H1 (cell line): ENCODE results near the gene MIA2. TPM values are rescaled to one million over a fixed set of nuclear protein-coding genes. Genes with fewer than 3 reads are reported as not detected.

Source experiments
- CTCF ChIA-PET: fragments of 300-600 bp; sonication (Branson Sonifier 250); formaldehyde crosslinking; loops from one replicate; lab custom pipeline; 2021; ENCODE audit not compliant: partially characterized antibody; lab: Charles Lee
- POLR2A ChIA-PET: fragments of 300-600 bp; sonication (Branson Sonifier 250); formaldehyde crosslinking; loops from one replicate; lab custom pipeline; 2021; ENCODE audit warnings: inconsistent platforms; ENCODE audit not compliant: partially characterized antibody; lab: Charles Lee
- DNase-seq, 2 experiments: peaks; one replicate each; pipeline versions ENCODE4 v3.0.0 to v3.0.0-alpha.2; 2010 to 2022; ENCODE audit warnings: low spot score in 2 of 2, low read depth in 1 of 2, mixed read lengths in 1 of 2
- FAIRE-seq: peaks from 2 replicates; lab custom pipeline; 2011; peaks lifted over from hg19 to GRCh38; lab: Jason Lieb, UNC
- H2AFZ ChIP-seq: 2 replicates; pipeline ENCODE4 v1.8.1; 2012; ENCODE audit warnings: low read length, inconsistent platforms
- H2AK5ac ChIP-seq: 2 replicates; pipeline ENCODE4 v1.6.1; 2013; ENCODE audit warnings: low read depth, low read length
- H2BK120ac ChIP-seq: replicated peaks from 2 replicates; pipeline ENCODE3; 2013; ENCODE audit warnings: low read depth, low read length, inconsistent platforms
- H2BK12ac ChIP-seq: 2 replicates; pipeline ENCODE4 v1.6.1; 2013; ENCODE audit warnings: low read depth, low read length
- H2BK15ac ChIP-seq: 2 replicates; pipeline ENCODE4 v1.6.1; 2013; ENCODE audit warnings: low read length
- H2BK20ac ChIP-seq: 2 replicates; pipeline ENCODE4 v1.6.1; 2013; ENCODE audit warnings: low read length
- H2BK5ac ChIP-seq: 2 replicates; pipeline ENCODE4 v1.6.1; 2013; ENCODE audit warnings: low read depth, low read length
- H3K14ac ChIP-seq: 2 replicates; pipeline ENCODE4 v1.6.1; 2013; ENCODE audit warnings: inconsistent platforms; ENCODE audit not compliant: insufficient read length
- H3K18ac ChIP-seq: 2 replicates; pipeline ENCODE4 v1.6.1; 2013; ENCODE audit warnings: low read length; ENCODE audit errors: extremely low read depth
- H3K23ac ChIP-seq: 2 replicates; pipeline ENCODE4 v1.6.1; 2013; ENCODE audit warnings: inconsistent platforms; ENCODE audit not compliant: insufficient read length
- H3K23me2 ChIP-seq: 2 replicates; pipeline ENCODE4 v1.6.1; 2013; ENCODE audit warnings: low read depth, low read length
- H3K27ac ChIP-seq: 2 replicates; pipeline ENCODE4 v1.6.1; 2011; ENCODE audit warnings: low read depth, low read length, inconsistent platforms
- H3K27me3 ChIP-seq, 4 experiments: replicated peaks in 1 of 4; 1 replicate in 1 of 4; 2 replicates in 3 of 4; pipeline versions ENCODE4 v1.6.1 to v1.8.1; 2011 to 2013; ENCODE audit warnings: low read length in 3 of 4, mild to moderate bottlenecking in 3 of 4, inconsistent platforms in 2 of 4, mixed read lengths in 2 of 4, moderate library complexity in 1 of 4; ENCODE audit not compliant: control insufficient read depth in 3 of 4, insufficient read depth in 3 of 4; ENCODE audit errors: extremely low read depth in 1 of 4
- H3K36me3 ChIP-seq, 4 experiments: 2 replicates each; pipeline versions ENCODE4 v1.6.1 to v1.8.1; 2011 to 2013; ENCODE audit warnings: mild to moderate bottlenecking in 4 of 4, low read length in 3 of 4, moderate library complexity in 2 of 4, control low read depth in 1 of 4, inconsistent platforms in 1 of 4; ENCODE audit not compliant: insufficient read depth in 4 of 4, control insufficient read depth in 2 of 4
- H3K4ac ChIP-seq: replicated peaks from 2 replicates; pipeline ENCODE3; 2013; ENCODE audit warnings: low read length, low read depth, mixed read lengths, inconsistent platforms; ENCODE audit not compliant: insufficient read length
- H3K4me1 ChIP-seq, 4 experiments: replicated peaks in 1 of 4; 1 replicate in 1 of 4; 2 replicates in 3 of 4; pipeline versions ENCODE4 v1.6.1 to v1.8.1; 2011 to 2013; ENCODE audit warnings: low read length in 3 of 4, inconsistent platforms in 2 of 4, mixed read lengths in 1 of 4; ENCODE audit not compliant: insufficient read depth in 4 of 4, control insufficient read depth in 3 of 4
- H3K4me2 ChIP-seq, 2 experiments: 2 replicates each; pipeline versions ENCODE4 v1.6.1 to v1.8.1; 2011 to 2013; ENCODE audit warnings: low read depth in 2 of 2, low read length in 2 of 2, control low read depth in 1 of 2, inconsistent platforms in 1 of 2, mild to moderate bottlenecking in 1 of 2; ENCODE audit not compliant: insufficient read depth in 1 of 2
- H3K4me3 ChIP-seq, 4 experiments: fragments of 200-600, 300-600 bp in 1 of 4; sonication (generic), shearing (Covaris generic), sonication (Bioruptor Twin) in 1 of 4; 2 replicates each; pipeline versions ENCODE4 v1.5.1 to v1.8.1; 2011 to 2016; ENCODE audit warnings: low read length in 4 of 4, low read depth in 3 of 4, control low read depth in 2 of 4, inconsistent platforms in 2 of 4, mild to moderate bottlenecking in 2 of 4, mixed read lengths in 1 of 4, moderate library complexity in 1 of 4; ENCODE audit not compliant: insufficient read depth in 2 of 4; ENCODE audit errors: extremely low read depth in 1 of 4
- H3K56ac ChIP-seq: replicated peaks from 2 replicates; pipeline ENCODE3; 2013; ENCODE audit warnings: low read depth, mild to moderate bottlenecking, mixed read lengths, low read length, inconsistent platforms; ENCODE audit not compliant: insufficient read length
- H3K79me1 ChIP-seq: 2 replicates; pipeline ENCODE4 v1.6.1; 2013; ENCODE audit warnings: low read depth, low read length, control low read depth
- H3K79me2 ChIP-seq, 2 experiments: 2 replicates each; pipeline versions ENCODE4 v1.6.1 to v1.8.1; 2012 to 2013; ENCODE audit warnings: low read length in 2 of 2, mild to moderate bottlenecking in 2 of 2, inconsistent platforms in 1 of 2; ENCODE audit not compliant: insufficient read depth in 2 of 2, control insufficient read depth in 1 of 2
- H3K9ac ChIP-seq, 4 experiments: replicated peaks in 1 of 4; 1 replicate in 1 of 4; 2 replicates in 3 of 4; pipeline versions ENCODE4 v1.6.1 to v1.8.1; 2011 to 2013; ENCODE audit warnings: low read depth in 3 of 4, low read length in 3 of 4, control low read depth in 2 of 4, mild to moderate bottlenecking in 2 of 4, moderate library complexity in 2 of 4, inconsistent platforms in 1 of 4; ENCODE audit errors: extremely low read depth in 1 of 4
- H3K9me3 ChIP-seq, 2 experiments: 2 replicates each; pipeline versions ENCODE4 v1.6.1 to v1.8.1; 2012 to 2013; ENCODE audit warnings: mild to moderate bottlenecking in 2 of 2, moderate library complexity in 2 of 2, control low read depth in 1 of 2, inconsistent platforms in 1 of 2, low read depth in 1 of 2, low read length in 1 of 2, mixed read lengths in 1 of 2; ENCODE audit not compliant: insufficient read depth in 2 of 2
- H4K20me1 ChIP-seq, 2 experiments: replicated peaks in 1 of 2; 2 replicates each; pipeline versions ENCODE3 to v1.8.1; 2011 to 2013; ENCODE audit warnings: inconsistent platforms in 2 of 2, low read length in 2 of 2, mild to moderate bottlenecking in 1 of 2; ENCODE audit not compliant: insufficient read depth in 2 of 2, control insufficient read depth in 1 of 2
- H4K5ac ChIP-seq: 2 replicates; pipeline ENCODE4 v1.6.1; 2013; ENCODE audit warnings: low read length, low read depth, mixed read lengths, inconsistent platforms; ENCODE audit not compliant: insufficient read length
- H4K8ac ChIP-seq: 2 replicates; pipeline ENCODE4 v1.8.0; 2013; ENCODE audit warnings: mild to moderate bottlenecking, moderate library complexity, low read length, inconsistent platforms; ENCODE audit not compliant: insufficient read depth; ENCODE audit errors: extremely low read depth
- H4K91ac ChIP-seq: replicated peaks from 2 replicates; pipeline ENCODE3; 2013; ENCODE audit warnings: low read length, mixed read lengths, inconsistent platforms; ENCODE audit not compliant: insufficient read length
- CBX5 ChIP-seq: fragments of 300-800, 300-1000 bp; sonication (generic); IDR thresholded peaks from 2 replicates; pipeline ENCODE4 v1.7.1; 2016; ENCODE audit warnings: antibody characterized with exemption, low read length, low read depth
- E2F6 ChIP-seq: IDR thresholded peaks from 2 replicates; pipeline ENCODE4 v1.6.1; 2012; ENCODE audit warnings: inconsistent platforms
- GABPA ChIP-seq: IDR thresholded peaks from 2 replicates; pipeline ENCODE4 v1.6.1; 2011; ENCODE audit warnings: mild to moderate bottlenecking, low read length, moderate library complexity, borderline replicate concordance; ENCODE audit not compliant: insufficient read depth
- GTF2F1 ChIP-seq: IDR thresholded peaks from 2 replicates; pipeline ENCODE4 v1.6.1; 2012; ENCODE audit warnings: low read depth, low read length, improper control_type of control experiment, borderline replicate concordance
- NANOG ChIP-seq: IDR thresholded peaks from 2 replicates; pipeline ENCODE4 v1.6.1; 2011; ENCODE audit warnings: low read length, low read depth, mild to moderate bottlenecking, inconsistent platforms; ENCODE audit not compliant: insufficient read depth, poor library complexity, severe bottlenecking
- POLR2A ChIP-seq, 2 experiments: IDR thresholded peaks; 1 replicate in 1 of 2; 2 replicates in 1 of 2; pipeline ENCODE4 v1.6.1; 2011; ENCODE audit warnings: low read depth in 2 of 2, low read length in 2 of 2, mild to moderate bottlenecking in 2 of 2; ENCODE audit errors: control extremely low read depth in 1 of 2
- RBBP5 ChIP-seq: IDR thresholded peaks from 2 replicates; pipeline ENCODE4 v1.7.1; 2012; ENCODE audit warnings: low read depth, mild to moderate bottlenecking, inconsistent platforms, low read length, moderate library complexity, borderline replicate concordance
- RNF2 ChIP-seq: fragments of 200-900, 300-1000 bp; sonication (generic); IDR thresholded peaks from 2 replicates; pipeline ENCODE4 v1.7.1; 2016; ENCODE audit warnings: borderline replicate concordance, low read depth, mild to moderate bottlenecking, antibody characterized with exemption, low read length; ENCODE audit not compliant: poor library complexity, severe bottlenecking; ENCODE audit errors: missing control alignments
- SAP30 ChIP-seq: fragments of 300-600 bp; sonication (generic); IDR thresholded peaks from 2 replicates; pipeline ENCODE4 v1.7.1; 2012; ENCODE audit warnings: low read length, moderate library complexity, mild to moderate bottlenecking, inconsistent platforms; ENCODE audit not compliant: insufficient read depth, insufficient replicate concordance
- SIN3A ChIP-seq, 2 experiments: IDR thresholded peaks in 1 of 2; conservative IDR thresholded peaks in 1 of 2; 2 replicates each; pipeline ENCODE4 v1.6.1; 2011 to 2012; ENCODE audit warnings: low read length in 2 of 2, improper control_type of control experiment in 1 of 2, low read depth in 1 of 2, mild to moderate bottlenecking in 1 of 2
- TAF1 ChIP-seq: IDR thresholded peaks from 2 replicates; pipeline ENCODE4 v1.6.1; 2011; ENCODE audit warnings: mild to moderate bottlenecking, low read depth, low read length
- TAF7 ChIP-seq: optimal IDR thresholded peaks from 2 replicates; pipeline ENCODE3; 2011; ENCODE audit warnings: low read depth, mild to moderate bottlenecking, inconsistent platforms, low read length, moderate library complexity, borderline replicate concordance
- WGBS, 2 experiments: shearing (Covaris generic) in 1 of 2; methylation state at CpG; one replicate each; pipeline versions ENCODE4 v1.1.6 to v1.1.7; 2013 to 2015; ENCODE audit warnings: low lambda C conversion rate in 2 of 2, mixed read lengths in 2 of 2, inconsistent platforms in 1 of 2, low coverage in 1 of 2, missing lambda C conversion rate in 1 of 2; ENCODE audit not compliant: insufficient replicate concordance in 2 of 2, insufficient coverage in 1 of 2, insufficient read length in 1 of 2; ENCODE audit errors: extremely low coverage in 1 of 2, missing lambda C conversion rate in 1 of 2; 5-methylcytosine and 5-hydroxymethylcytosine counted together
- polyA plus RNA-seq, 7 experiments: library from polyadenylated mRNA; depleted of rRNA in 3 of 7; stranded (reverse) in 5 of 7; unstranded in 2 of 7; fragments of >200 nt in 5 of 7; fragments of 200-250 nt in 2 of 7; gene quantifications; 1 replicate in 5 of 7; 2 replicates in 1 of 7; 4 replicates in 1 of 7; pipeline versions ENCODE4 v1.2.1 to v1.2.3, GENCODE V29; 2011 to 2013; ENCODE audit warnings: missing spikeins in 2 of 7, mixed read lengths in 2 of 7
- total RNA-seq: library from RNA; stranded (reverse); fragmentation: NEBNext Ultra II Directional; extraction: Animal tissue kit (Norgen Biotek cat#: 25700); gene quantifications from 2 replicates; pipeline ENCODE4 v1.2.1, GENCODE V29; 2021

MIA2 gene
- total and polyA plus RNA-seq, 2 of the 8 experiments (the other 6 are each of a cell fraction or from before 2014, with no cell fraction given), result 10.1 to 15.0 TPM

- DNase-seq, result no peak
- no peak overlapping the region for H4K8ac ChIP-seq
- peaks cover 2 to 8% of the 10 kb centered on the region in 2 experiments; a peak in 3 of 4 replicates for H3K9me3 ChIP-seq
- CTCF ChIA-PET, result interaction anchor here (0.8 to 2.2 kb wide), 3 partner anchors 8 to 190 kb away, joined by 3 to 12 read pairs (median 4); no protein-coding TSS in a partner anchor
- no peak overlapping the region for H3K18ac ChIP-seq
- no peak overlapping the region for H3K23ac ChIP-seq
- H3K4me1 ChIP-seq, result 0 out of 7 replicates have a peak, but pooled peaks cover 0 to 1% (median 0%) of the 10 kb centered on the region in 4 experiments
- peaks cover 0 to 8% of the 10 kb centered on the region in 2 experiments; a peak in 1 of 4 replicates for H3K79me2 ChIP-seq
- H2BK15ac ChIP-seq, result no peak overlapping the region
- H4K91ac ChIP-seq, result no peak overlapping the region
- no peak for FAIRE-seq
- H2BK120ac ChIP-seq, result no peak overlapping the region
- no peak overlapping the region for H3K27ac ChIP-seq
- H2BK5ac ChIP-seq, result no peak overlapping the region
- no peak overlapping the region for H3K4me2 ChIP-seq
- no peak overlapping the region for H3K4me3 ChIP-seq
- H3K79me1 ChIP-seq, result no peaks in the 10 kb centered on the region
- H3K9ac ChIP-seq, result no peak overlapping the region
- H4K5ac ChIP-seq, result no peak overlapping the region
- no peak overlapping the region for H2AFZ ChIP-seq
- no peak overlapping the region for H3K56ac ChIP-seq
- H2BK20ac ChIP-seq, result no peak overlapping the region
- H3K27me3 ChIP-seq, result no peaks in the 10 kb centered on the region
- H3K4ac ChIP-seq, result no peak overlapping the region
- H3K23me2 ChIP-seq, result no peaks in the 10 kb centered on the region; the same call in 1 of the 2 replicates
- no peak overlapping the region for H2BK12ac ChIP-seq
- 81% methylated on average over 1 of the region's 1 CpG; no CpG with 5 or more reads in 1 of the 2 experiments for WGBS, 2 experiments
- peaks cover 0 to 3% (median 0%) of the 10 kb centered on the region in 4 experiments; a peak in 1 of 8 replicates for H3K36me3 ChIP-seq
- H4K20me1 ChIP-seq, result no peaks in the 10 kb centered on the region
- POLR2A ChIA-PET, result interaction anchor here (5.3 kb wide), 1 partner anchor 13 kb away, joined by 24 read pairs; the partner anchor contains the start of gene FBXO33
- H3K14ac ChIP-seq, result no peak overlapping the region
- no peak overlapping the region for H2AK5ac ChIP-seq
- TF ChIP-seq TAF1 (no peak), CBX5 (no peak), NANOG (no peak), POLR2A (IDR thresholded peaks at IDR 0.05; ENCODE audit: control extremely low read depth in 1 of 2, low read depth in 2 of 2, low read length in 2 of 2) (no peak), E2F6 (no peak), RNF2 (no peak), RBBP5 (no peak), TAF7 (no peak), GABPA (no peak), SAP30 (no peak), SIN3A (conservative IDR thresholded peaks at IDR 0.05 in 1 of 2, IDR thresholded peaks at IDR 0.05 in 1 of 2; ENCODE audit: low read depth in 1 of 2, low read length in 2 of 2) (no peak), GTF2F1 (no peak)
These were observed 185.6 kb downstream of the MIA2 start for GRCh38 chr14:39419272-39419671.
